ENCODE results near the gene ATP8A1.

ATP8A1 gene

GRCh38 chr4:42625329-42625728, 31.6 kb downstream of the ATP8A1 start:
- H3K9ac ChIP-seq (ENCODE audit: insufficient read length, low read depth) = no peak overlapping the region
- no peak overlapping the region for H3K4me3 ChIP-seq (ENCODE audit: insufficient read length, low read depth)
- no peak for DNase-seq (ENCODE audit: low read depth, low spot score)
- no peaks in the 10 kb centered on the region for H3K4me1 ChIP-seq (ENCODE audit: insufficient read depth, insufficient read length)
- no peaks in the 10 kb centered on the region for H3K9me3 ChIP-seq (ENCODE audit: insufficient read depth, low read length)
- no peaks in the 10 kb centered on the region for H3K36me3 ChIP-seq (ENCODE audit: insufficient read depth, insufficient read length, low read length)
- H3K27me3 ChIP-seq (ENCODE audit: insufficient read depth, insufficient read length) = no peaks in the 10 kb centered on the region
- TF ChIP-seq ZNF274 (IDR thresholded peaks at IDR 0.05; ENCODE audit: low read depth, low read length) (no peak), SUZ12 (IDR thresholded peaks at IDR 0.05; ENCODE audit: extremely low read depth, insufficient read depth, insufficient read length) (no peak), YY1 (IDR thresholded peaks at IDR 0.05; ENCODE audit: insufficient read depth, insufficient read length) (no peak)

- no peaks in the 10 kb centered on the region for H3K4me1 ChIP-seq (ENCODE audit: insufficient read depth, insufficient read length)
- no peaks in the 10 kb centered on the region for H3K36me3 ChIP-seq (ENCODE audit: insufficient read depth, insufficient read length, low read length)
- no peak overlapping the region for H3K9ac ChIP-seq (ENCODE audit: insufficient read length, low read depth)
- no peaks in the 10 kb centered on the region for H3K27me3 ChIP-seq (ENCODE audit: insufficient read depth, insufficient read length)
- DNase-seq (ENCODE audit: low read depth, low spot score) = no peak
- H3K4me3 ChIP-seq (ENCODE audit: insufficient read length, low read depth) = no peak overlapping the region
- TF ChIP-seq ZNF274 (IDR thresholded peaks at IDR 0.05; ENCODE audit: low read depth, low read length) = no peak
- no peak for TF ChIP-seq SUZ12 (IDR thresholded peaks at IDR 0.05; ENCODE audit: extremely low read depth, insufficient read depth, insufficient read length)
- TF ChIP-seq YY1 (IDR thresholded peaks at IDR 0.05; ENCODE audit: insufficient read depth, insufficient read length) = no peak
- H3K9me3 ChIP-seq (ENCODE audit: insufficient read depth, low read length) = no peaks in the 10 kb centered on the region
These were observed 32.4 kb downstream of the ATP8A1 start for GRCh38 chr4:42624551-42624950.

- DNase-seq (ENCODE audit: low read depth, low spot score) = no peak
- H3K36me3 ChIP-seq (ENCODE audit: insufficient read depth, insufficient read length, low read length) = no peaks in the 10 kb centered on the region
- H3K9ac ChIP-seq (ENCODE audit: insufficient read length, low read depth) = no peak overlapping the region
- no peaks in the 10 kb centered on the region for H3K4me1 ChIP-seq (ENCODE audit: insufficient read depth, insufficient read length)
- H3K27me3 ChIP-seq (ENCODE audit: insufficient read depth, insufficient read length) = no peaks in the 10 kb centered on the region
- TF ChIP-seq YY1 (IDR thresholded peaks at IDR 0.05; ENCODE audit: insufficient read depth, insufficient read length) (no peak), ZNF274 (IDR thresholded peaks at IDR 0.05; ENCODE audit: low read depth, low read length) (no peak), SUZ12 (IDR thresholded peaks at IDR 0.05; ENCODE audit: extremely low read depth, insufficient read depth, insufficient read length) (no peak)
- H3K9me3 ChIP-seq (ENCODE audit: insufficient read depth, low read length) = no peaks in the 10 kb centered on the region
- H3K4me3 ChIP-seq (ENCODE audit: insufficient read length, low read depth) = no peak overlapping the region
These were observed 38.9 kb downstream of the ATP8A1 start for GRCh38 chr4:42618023-42618422.

DNA sequence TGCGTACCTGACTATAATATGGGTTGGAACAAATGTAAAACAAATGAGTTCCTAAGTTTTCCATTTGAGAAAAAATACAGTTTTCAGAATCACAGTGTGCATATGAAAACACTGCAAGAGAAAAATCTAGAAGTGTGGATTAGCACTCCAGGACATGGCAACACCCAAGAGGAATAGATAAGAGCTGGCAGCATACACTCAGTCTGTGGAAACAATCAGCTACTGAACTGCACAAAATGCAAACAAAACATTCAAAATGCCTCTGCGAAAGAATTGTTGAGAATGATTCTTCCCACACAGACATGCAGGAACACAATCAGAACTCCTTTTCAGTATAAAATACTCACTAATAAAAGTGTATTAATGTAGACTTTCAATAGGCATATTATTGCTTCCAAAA, 39.9 kb downstream of the ATP8A1 start:
- Histone ChIP-seq H3K36me3 (ENCODE audit: insufficient read depth, insufficient read length, low read length) (no peaks in the 10 kb centered on the region), H3K9me3 (ENCODE audit: insufficient read depth, low read length) (no peaks in the 10 kb centered on the region), H3K4me3 (ENCODE audit: insufficient read length, low read depth) (no peak overlapping the region), H3K9ac (ENCODE audit: insufficient read length, low read depth) (no peak overlapping the region), H3K4me1 (ENCODE audit: insufficient read depth, insufficient read length) (no peaks in the 10 kb centered on the region), H3K27me3 (ENCODE audit: insufficient read depth, insufficient read length) (no peaks in the 10 kb centered on the region)
- no peak for TF ChIP-seq YY1 (IDR thresholded peaks at IDR 0.05; ENCODE audit: insufficient read depth, insufficient read length)
- no peak for TF ChIP-seq ZNF274 (IDR thresholded peaks at IDR 0.05; ENCODE audit: low read depth, low read length)
- no peak for TF ChIP-seq SUZ12 (IDR thresholded peaks at IDR 0.05; ENCODE audit: extremely low read depth, insufficient read depth, insufficient read length)
- no peak for DNase-seq (ENCODE audit: low read depth, low spot score)

GRCh38 chr4:42616572-42616971, 40.3 kb downstream of the ATP8A1 start:
- H3K27me3 ChIP-seq (ENCODE audit: insufficient read depth, insufficient read length) = no peaks in the 10 kb centered on the region
- no peaks in the 10 kb centered on the region for H3K36me3 ChIP-seq (ENCODE audit: insufficient read depth, insufficient read length, low read length)
- no peaks in the 10 kb centered on the region for H3K4me1 ChIP-seq (ENCODE audit: insufficient read depth, insufficient read length)
- no peak for DNase-seq (ENCODE audit: low read depth, low spot score)
- no peak overlapping the region for H3K9ac ChIP-seq (ENCODE audit: insufficient read length, low read depth)
- no peaks in the 10 kb centered on the region for H3K9me3 ChIP-seq (ENCODE audit: insufficient read depth, low read length)
- TF ChIP-seq YY1 (IDR thresholded peaks at IDR 0.05; ENCODE audit: insufficient read depth, insufficient read length) (no peak), ZNF274 (IDR thresholded peaks at IDR 0.05; ENCODE audit: low read depth, low read length) (no peak), SUZ12 (IDR thresholded peaks at IDR 0.05; ENCODE audit: extremely low read depth, insufficient read depth, insufficient read length) (no peak)
- H3K4me3 ChIP-seq (ENCODE audit: insufficient read length, low read depth) = no peak overlapping the region

DNA sequence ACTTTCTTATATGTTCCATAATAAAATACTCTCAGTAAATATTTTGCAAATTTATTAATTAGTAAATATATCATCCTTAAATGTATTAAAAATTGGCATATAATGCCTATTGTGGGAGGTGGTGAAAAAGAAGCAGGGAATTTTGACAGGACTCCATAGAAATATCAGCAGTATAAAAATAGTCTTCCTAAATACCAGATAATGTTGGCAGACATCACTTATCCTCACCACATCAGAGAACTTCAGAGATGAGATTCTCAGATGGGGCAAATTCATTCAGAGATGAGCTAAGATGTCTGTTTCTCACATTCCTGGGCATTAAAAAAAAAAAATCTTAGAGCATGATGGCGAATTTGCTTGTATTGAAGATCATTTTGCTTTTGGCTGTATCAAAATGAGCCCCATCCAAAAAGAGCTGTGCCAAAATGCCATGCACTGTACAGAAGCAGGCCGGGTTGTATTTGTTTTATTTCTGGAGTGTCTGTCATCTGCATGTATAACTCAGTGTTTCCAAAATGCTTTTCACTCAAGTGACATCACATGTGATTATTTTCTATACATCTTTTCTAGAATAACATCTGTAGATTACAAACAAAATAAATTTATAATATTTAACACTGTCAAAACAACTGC, 41.7 kb downstream of the ATP8A1 start:
- Histone ChIP-seq H3K27me3 (ENCODE audit: insufficient read depth, insufficient read length) (no peaks in the 10 kb centered on the region), H3K4me3 (ENCODE audit: insufficient read length, low read depth) (no peak overlapping the region), H3K9me3 (ENCODE audit: insufficient read depth, low read length) (no peaks in the 10 kb centered on the region), H3K9ac (ENCODE audit: insufficient read length, low read depth) (no peak overlapping the region), H3K36me3 (ENCODE audit: insufficient read depth, insufficient read length, low read length) (no peaks in the 10 kb centered on the region), H3K4me1 (ENCODE audit: insufficient read depth, insufficient read length) (no peaks in the 10 kb centered on the region)
- DNase-seq (ENCODE audit: low read depth, low spot score) = no peak
- no peak for TF ChIP-seq YY1 (IDR thresholded peaks at IDR 0.05; ENCODE audit: insufficient read depth, insufficient read length)
- TF ChIP-seq SUZ12 (IDR thresholded peaks at IDR 0.05; ENCODE audit: extremely low read depth, insufficient read depth, insufficient read length) = no peak
- no peak for TF ChIP-seq ZNF274 (IDR thresholded peaks at IDR 0.05; ENCODE audit: low read depth, low read length)

DNA sequence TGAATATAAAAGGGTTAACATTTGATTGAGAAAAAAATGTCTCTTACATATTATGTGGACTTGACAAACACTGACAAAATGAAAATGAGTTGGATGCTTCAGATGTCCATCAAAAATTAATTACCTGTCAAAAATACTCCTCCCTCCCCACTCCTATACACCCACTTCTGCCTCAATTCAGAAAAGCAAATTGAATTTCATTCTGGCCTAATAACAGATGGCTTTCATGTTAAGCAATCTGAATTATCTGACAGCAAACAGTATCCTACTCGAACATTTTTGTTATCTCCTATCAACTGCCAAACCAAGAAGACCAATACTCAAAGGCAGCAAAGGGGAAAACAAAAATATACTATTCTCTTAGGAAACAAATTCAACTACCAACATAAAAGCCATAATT, 44.0 kb downstream of the ATP8A1 start:
- H3K4me3 ChIP-seq (ENCODE audit: insufficient read length, low read depth) = no peak overlapping the region
- H3K9me3 ChIP-seq (ENCODE audit: insufficient read depth, low read length) = no peaks in the 10 kb centered on the region
- DNase-seq (ENCODE audit: low read depth, low spot score) = no peak
- no peak overlapping the region for H3K9ac ChIP-seq (ENCODE audit: insufficient read length, low read depth)
- no peak for TF ChIP-seq ZNF274 (IDR thresholded peaks at IDR 0.05; ENCODE audit: low read depth, low read length)
- TF ChIP-seq SUZ12 (IDR thresholded peaks at IDR 0.05; ENCODE audit: extremely low read depth, insufficient read depth, insufficient read length) = no peak
- TF ChIP-seq YY1 (IDR thresholded peaks at IDR 0.05; ENCODE audit: insufficient read depth, insufficient read length) = no peak
- no peaks in the 10 kb centered on the region for H3K27me3 ChIP-seq (ENCODE audit: insufficient read depth, insufficient read length)
- no peaks in the 10 kb centered on the region for H3K4me1 ChIP-seq (ENCODE audit: insufficient read depth, insufficient read length)
- no peaks in the 10 kb centered on the region for H3K36me3 ChIP-seq (ENCODE audit: insufficient read depth, insufficient read length, low read length)

Data from NT2/D1 (cell line).